Neural cell (in vitro differentiated cells): ENCODE results near the gene RPS2. TPM values are rescaled to one million over a fixed set of nuclear protein-coding genes. Genes with fewer than 3 reads are reported as not detected.

Experiments used
- H2AFZ ChIP-seq: fragments of 200-600, 300-800 bp; sonication (generic), shearing (Covaris generic); 2 replicates; pipeline ENCODE4 v1.6.0; 2014; ENCODE audit warnings: low read depth, mild to moderate bottlenecking, antibody characterized with exemption, low read length, moderate library complexity
- H3F3A ChIP-seq: fragments of 200-600 bp; shearing (Covaris generic); 2 replicates; pipeline ENCODE4 v1.6.1; 2016; ENCODE audit warnings: mild to moderate bottlenecking, moderate library complexity, mixed read lengths, antibody characterized with exemption, low read length; ENCODE audit not compliant: insufficient read depth, poor library complexity, severe bottlenecking
- H3K27ac ChIP-seq: fragments of 200-600, 300-800 bp; sonication (generic), shearing (Covaris generic); 2 replicates; pipeline ENCODE4 v1.5.1; 2014; ENCODE audit warnings: mild to moderate bottlenecking, low read length, moderate library complexity
- H3K27me3 ChIP-seq: fragments of 300-800, 200-600 bp; sonication (generic), shearing (Covaris generic); 2 replicates; pipeline ENCODE4 v1.6.0; 2014; ENCODE audit warnings: mild to moderate bottlenecking, low read depth, low read length, moderate library complexity; ENCODE audit not compliant: insufficient read depth
- H3K36me3 ChIP-seq: fragments of 300-800, 200-600 bp; sonication (generic), shearing (Covaris generic); 2 replicates; pipeline ENCODE4 v1.5.1; 2014; ENCODE audit warnings: mild to moderate bottlenecking, antibody characterized with exemption, low read length, moderate library complexity; ENCODE audit not compliant: insufficient read depth
- H3K4me2 ChIP-seq: fragments of 300-800, 200-600 bp; sonication (generic), shearing (Covaris generic); 2 replicates; pipeline ENCODE4 v1.6.0; 2014; ENCODE audit warnings: mild to moderate bottlenecking, low read length
- H3K4me3 ChIP-seq: fragments of 300-800, 200-600 bp; sonication (generic), shearing (Covaris generic); 2 replicates; pipeline ENCODE4 v1.5.1; 2014; ENCODE audit warnings: mild to moderate bottlenecking, low read length, moderate library complexity
- H3K79me2 ChIP-seq: fragments of 200-600 bp; shearing (Covaris generic); replicated peaks from 2 replicates; pipeline ENCODE4 v1.6.0; 2014; ENCODE audit warnings: mild to moderate bottlenecking, low read length, moderate library complexity; ENCODE audit not compliant: insufficient read depth
- H3K9ac ChIP-seq: fragments of 300-800, 200-600 bp; sonication (generic), shearing (Covaris generic); 2 replicates; pipeline ENCODE4 v1.6.1; 2016; ENCODE audit warnings: mild to moderate bottlenecking, low read length, mixed read lengths
- H3K9me2 ChIP-seq: fragments of 200-600 bp; shearing (Covaris generic); 2 replicates; pipeline ENCODE4 v1.6.1; 2016; ENCODE audit warnings: mild to moderate bottlenecking, low read length, mixed read lengths; ENCODE audit not compliant: insufficient read depth
- H3K9me3 ChIP-seq: fragments of 200-600, 300-800 bp; sonication (generic), shearing (Covaris generic); 2 replicates; pipeline ENCODE4 v1.6.1; 2016; ENCODE audit warnings: mild to moderate bottlenecking, mixed run types, low read length, moderate library complexity, mixed read lengths
- H4K20me1 ChIP-seq: fragments of 200-600 bp; shearing (Covaris generic); 2 replicates; pipeline ENCODE4 v1.6.1; 2016; ENCODE audit warnings: mild to moderate bottlenecking, mixed run types; ENCODE audit not compliant: insufficient read depth
- CTCF ChIP-seq: fragments of 450-650 bp; IDR thresholded peaks from 2 replicates; pipeline ENCODE4 v1.5.1; 2014; ENCODE audit warnings: antibody characterized with exemption, mild to moderate bottlenecking, moderate library complexity; ENCODE audit not compliant: poor library complexity, severe bottlenecking
- EP300 ChIP-seq: fragments of 450-650 bp; conservative IDR thresholded peaks from 2 replicates; pipeline ENCODE4 v1.6.1; 2014; ENCODE audit warnings: antibody characterized with exemption, mild to moderate bottlenecking, moderate library complexity; ENCODE audit not compliant: poor library complexity, severe bottlenecking
- EZH2 ChIP-seq: fragments of 200-600, 300-800 bp; shearing (Covaris generic), sonication (generic); IDR thresholded peaks from 2 replicates; pipeline ENCODE4 v1.6.1; 2014; ENCODE audit warnings: antibody characterized with exemption, low read length, borderline replicate concordance, mild to moderate bottlenecking; ENCODE audit not compliant: insufficient read depth, poor library complexity, severe bottlenecking
- MXI1 ChIP-seq: fragments of 450-650 bp; conservative IDR thresholded peaks from 2 replicates; pipeline ENCODE4 v1.6.1; 2014; ENCODE audit warnings: antibody characterized with exemption, mild to moderate bottlenecking; ENCODE audit not compliant: poor library complexity, severe bottlenecking
- POLR2AphosphoS5 ChIP-seq: IDR thresholded peaks from 2 replicates; pipeline ENCODE4 v1.6.1; 2012
- RAD21 ChIP-seq: fragments of 450-650 bp; conservative IDR thresholded peaks from 2 replicates; pipeline ENCODE4 v1.6.1; 2014; ENCODE audit warnings: antibody characterized with exemption, mild to moderate bottlenecking, moderate library complexity
- REST ChIP-seq: IDR thresholded peaks from 2 replicates; pipeline ENCODE4 v1.6.1; 2012; ENCODE audit warnings: borderline replicate concordance
- SMC3 ChIP-seq: fragments of 450-650 bp; conservative IDR thresholded peaks from 2 replicates; pipeline ENCODE4 v1.6.1; 2014; ENCODE audit warnings: antibody characterized with exemption, mild to moderate bottlenecking, moderate library complexity; ENCODE audit not compliant: poor library complexity
- TAF1 ChIP-seq: IDR thresholded peaks from 2 replicates; pipeline ENCODE4 v1.6.1; 2012; ENCODE audit warnings: low read depth
- polyA plus RNA-seq: library from polyadenylated mRNA; depleted of rRNA; stranded (reverse); fragments of >200 nt; gene quantifications from 2 replicates; pipeline ENCODE4 v1.2.3, GENCODE V29; 2014

The RPS2 gene
- polyA plus RNA-seq, 1 donor from 2014 or later: 1,393 TPM

- H3K27me3 ChIP-seq: no peaks in the 10 kb centered on the region
- peak overlapping the region; percentile 62 for H2AFZ ChIP-seq
- H3K9me3 ChIP-seq: no peaks in the 10 kb centered on the region
- no peaks in the 10 kb centered on the region for H3F3A ChIP-seq
- H3K9ac ChIP-seq: peak overlapping the region; percentile 76
- peak overlapping the region; percentile 86 for H3K4me3 ChIP-seq
- no peak overlapping the region for H3K27ac ChIP-seq
- H3K9me2 ChIP-seq: no peaks in the 10 kb centered on the region
- no peaks in the 10 kb centered on the region for H3K36me3 ChIP-seq
- H3K79me2 ChIP-seq: no peaks in the 10 kb centered on the region
- peak overlapping the region; percentile 72 for H3K4me2 ChIP-seq
- TF ChIP-seq EZH2 (no peak), POLR2AphosphoS5 (no peak), SMC3 (no peak), EP300 (no peak), MXI1 (no peak), TAF1 (no peak), CTCF (no peak), REST (no peak), RAD21 (no peak)
- no peaks in the 10 kb centered on the region for H4K20me1 ChIP-seq
Measured at GRCh38 chr16:1942047-1942809, 22.4 kb downstream of the RPS2 start.

GRCh38 chr16:1941162-1942046, 23.2 kb downstream of the RPS2 start:
- no peaks in the 10 kb centered on the region for H3K27me3 ChIP-seq
- H3K79me2 ChIP-seq: no peaks in the 10 kb centered on the region
- H3F3A ChIP-seq: no peaks in the 10 kb centered on the region
- no peaks in the 10 kb centered on the region for H3K36me3 ChIP-seq
- TF ChIP-seq SMC3 (no peak), EP300 (no peak), EZH2 (no peak), RAD21 (no peak), MXI1 (no peak), POLR2AphosphoS5 (no peak), TAF1 (no peak), REST (no peak), CTCF (no peak)
- no peak overlapping the region for H3K9ac ChIP-seq
- no peak overlapping the region for H3K27ac ChIP-seq
- peak overlapping the region; percentile 86 for H3K4me3 ChIP-seq
- H3K9me2 ChIP-seq: no peaks in the 10 kb centered on the region
- no peaks in the 10 kb centered on the region for H3K9me3 ChIP-seq
- H3K4me2 ChIP-seq: no peak overlapping the region
- H4K20me1 ChIP-seq: no peaks in the 10 kb centered on the region
- no peak overlapping the region for H2AFZ ChIP-seq
